Measurements from ENCODE around the gene SLC44A1.
"Not testable (repeated sequence)": the region's sequence is repeated elsewhere in the genome, so short reads cannot be mapped to it uniquely, and the experiment has no call there.

Gene SLC44A1

GRCh38 chr9:105251133-105251532 lies 6.7 kb downstream of the SLC44A1 start:
- Histone ChIP-seq H3K4me3 (no peak overlapping the region), H3K27me3 (no peaks in the 10 kb centered on the region), H3K27ac (no peak overlapping the region), H3K36me3 (no peaks in the 10 kb centered on the region), H3K4me1 (peaks cover 19% of the 10 kb centered on the region), H3K4me2 (no peak overlapping the region), H3K9ac (no peak overlapping the region), H3K9me3 (no peaks in the 10 kb centered on the region), H4K20me1 (peaks cover 38% of the 10 kb centered on the region)
- TF ChIP-seq Cebpa-rat (IDR thresholded peaks at IDR 0.05) = no peak

GRCh38 chr9:105251733-105252404 lies 7.4 kb downstream of the SLC44A1 start:
- no peaks in the 10 kb centered on the region for H3K9me3 ChIP-seq
- peaks cover 12% of the 10 kb centered on the region for H3K4me1 ChIP-seq
- peaks cover 30% of the 10 kb centered on the region for H4K20me1 ChIP-seq
- no peak overlapping the region for H3K27ac ChIP-seq
- no peak for TF ChIP-seq Cebpa-rat (IDR thresholded peaks at IDR 0.05)
- no peaks in the 10 kb centered on the region for H3K27me3 ChIP-seq
- H3K4me2 ChIP-seq = no peak overlapping the region
- H3K36me3 ChIP-seq = no peaks in the 10 kb centered on the region
- no peak overlapping the region for H3K4me3 ChIP-seq
- no peak overlapping the region for H3K9ac ChIP-seq

GRCh38 chr9:105252405-105252756 lies 7.9 kb downstream of the SLC44A1 start:
- no peak for TF ChIP-seq Cebpa-rat (IDR thresholded peaks at IDR 0.05)
- H3K4me2 ChIP-seq = no peak overlapping the region
- no peaks in the 10 kb centered on the region for H3K36me3 ChIP-seq
- no peak overlapping the region for H3K27ac ChIP-seq
- H3K9ac ChIP-seq = no peak overlapping the region
- peaks cover 25% of the 10 kb centered on the region; the same call in 1 of the 2 replicates for H4K20me1 ChIP-seq
- peaks cover 7% of the 10 kb centered on the region for H3K4me1 ChIP-seq
- H3K9me3 ChIP-seq = no peaks in the 10 kb centered on the region
- H3K4me3 ChIP-seq = no peak overlapping the region
- H3K27me3 ChIP-seq = no peaks in the 10 kb centered on the region

DNA sequence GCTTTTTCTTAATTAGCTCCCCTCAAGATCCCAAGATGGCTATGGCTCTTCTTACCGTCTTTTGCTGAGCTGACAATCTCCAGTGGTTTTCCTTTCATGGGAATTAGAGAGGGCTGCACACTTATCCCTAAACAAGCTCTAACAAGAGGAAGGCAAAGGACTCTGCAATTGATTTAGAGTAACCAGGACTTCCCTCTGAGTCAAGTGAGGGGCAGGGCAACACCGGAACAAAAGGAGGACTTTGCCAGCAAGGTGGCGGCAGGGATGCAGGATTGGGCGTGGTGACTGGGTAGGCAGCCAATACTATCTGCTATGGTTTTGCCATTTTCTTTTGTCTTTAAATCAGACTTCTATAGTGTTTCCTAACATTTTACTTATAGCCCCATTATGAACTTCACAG lies 9.8 kb downstream of the SLC44A1 start:
- no peak for TF ChIP-seq Cebpa-rat (IDR thresholded peaks at IDR 0.05)
- Histone ChIP-seq H3K4me1 (peaks cover 19% of the 10 kb centered on the region), H4K20me1 (peaks cover 19% of the 10 kb centered on the region; the same call in 1 of the 2 replicates), H3K36me3 (no peaks in the 10 kb centered on the region), H3K4me2 (no peak overlapping the region), H3K9me3 (no peaks in the 10 kb centered on the region), H3K9ac (no peak overlapping the region), H3K27ac (no peak overlapping the region), H3K27me3 (no peaks in the 10 kb centered on the region), H3K4me3 (no peak overlapping the region)

GRCh38 chr9:105255421-105255820 lies 11.0 kb downstream of the SLC44A1 start:
- Histone ChIP-seq H3K27ac (no peak overlapping the region), H3K36me3 (no peaks in the 10 kb centered on the region), H4K20me1 (peaks cover 19% of the 10 kb centered on the region; the same call in 1 of the 2 replicates), H3K9ac (no peak overlapping the region), H3K4me3 (no peak overlapping the region), H3K4me2 (no peak overlapping the region), H3K27me3 (no peaks in the 10 kb centered on the region), H3K9me3 (no peaks in the 10 kb centered on the region), H3K4me1 (peaks cover 27% of the 10 kb centered on the region)
- no peak for TF ChIP-seq Cebpa-rat (IDR thresholded peaks at IDR 0.05)

DNA sequence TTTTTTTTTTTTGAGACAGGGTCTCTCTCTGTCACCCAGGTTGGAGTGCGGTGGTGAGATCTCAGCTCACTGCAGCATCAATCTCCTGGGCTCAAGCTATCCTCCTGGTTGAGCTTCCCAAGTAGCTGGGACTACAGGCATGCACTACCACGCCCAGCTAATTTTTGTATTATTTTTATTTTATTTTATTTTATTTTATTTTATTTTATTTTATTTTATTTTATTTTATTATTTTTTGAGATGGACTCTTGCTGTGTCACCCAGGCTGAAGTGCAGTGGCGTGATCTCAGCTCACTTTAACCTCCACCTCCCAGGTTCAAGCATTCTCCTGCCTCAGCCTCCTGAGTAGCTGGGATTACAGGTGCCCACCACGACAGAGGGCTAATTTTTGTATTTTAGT lies 12.1 kb downstream of the SLC44A1 start:
- not testable (repeated sequence) for H3K36me3 ChIP-seq, H3K4me3 ChIP-seq, H3K27ac ChIP-seq, H3K9ac ChIP-seq, H3K27me3 ChIP-seq, H3K4me2 ChIP-seq, H3K9me3 ChIP-seq
- H4K20me1 ChIP-seq = peaks cover 14% of the 10 kb centered on the region; the same call in 1 of the 2 replicates
- H3K4me1 ChIP-seq = peaks cover 27% of the 10 kb centered on the region

GRCh38 chr9:105257809-105258208 lies 13.4 kb downstream of the SLC44A1 start:
- Histone ChIP-seq H3K4me2 (peak overlapping the region; percentile 38), H3K9ac (no peak overlapping the region)

GRCh38 chr9:105258225-105258737 lies 13.8 kb downstream of the SLC44A1 start:
- H3K4me3 ChIP-seq = no peak overlapping the region
- no peak overlapping the region for H3K27ac ChIP-seq
- H3K9me3 ChIP-seq = no peaks in the 10 kb centered on the region
- H3K4me1 ChIP-seq = peaks cover 27% of the 10 kb centered on the region
- H3K9ac ChIP-seq = no peak overlapping the region
- H4K20me1 ChIP-seq = peaks cover 7% of the 10 kb centered on the region; the same call in 1 of the 2 replicates
- TF ChIP-seq Cebpa-rat (IDR thresholded peaks at IDR 0.05) = no peak
- H3K36me3 ChIP-seq = no peaks in the 10 kb centered on the region
- H3K27me3 ChIP-seq = no peaks in the 10 kb centered on the region
- H3K4me2 ChIP-seq = no peak overlapping the region

More at GRCh38 chr9:105257809-105258208, 13.4 kb downstream of the SLC44A1 start:
- Histone ChIP-seq H3K27me3 (no peaks in the 10 kb centered on the region), H3K27ac (no peak overlapping the region), H3K9me3 (no peaks in the 10 kb centered on the region), H3K4me1 (peaks cover 27% of the 10 kb centered on the region), H3K36me3 (no peaks in the 10 kb centered on the region), H3K4me3 (no peak overlapping the region), H4K20me1 (peaks cover 7% of the 10 kb centered on the region; the same call in 1 of the 2 replicates)
- TF ChIP-seq Cebpa-rat (IDR thresholded peaks at IDR 0.05) = no peak

- Histone ChIP-seq H3K27ac (no peak overlapping the region), H3K4me1 (peaks cover 27% of the 10 kb centered on the region), H3K4me2 (peak overlapping the region; percentile 3; the same call in 1 of the 2 replicates)
Observed at GRCh38 chr9:105259274-105259673, 14.8 kb downstream of the SLC44A1 start.

More at GRCh38 chr9:105259274-105259673, 14.8 kb downstream of the SLC44A1 start:
- no peak for TF ChIP-seq Cebpa-rat (IDR thresholded peaks at IDR 0.05)
- no peaks in the 10 kb centered on the region; the same call in 1 of the 2 replicates for H3K9me3 ChIP-seq
- H3K36me3 ChIP-seq = no peaks in the 10 kb centered on the region
- peaks cover 7% of the 10 kb centered on the region; the same call in 1 of the 2 replicates for H4K20me1 ChIP-seq
- no peak overlapping the region for H3K4me3 ChIP-seq
- H3K27me3 ChIP-seq = no peaks in the 10 kb centered on the region
- H3K9ac ChIP-seq = no peak overlapping the region
